SK-N-SH (cell line): ENCODE data around the gene CEP162. TPM values are rescaled to one million over a fixed set of nuclear protein-coding genes. Genes with fewer than 3 reads are reported as not detected.

Experiments
- CTCF ChIA-PET: fragments of 300-600, 350-600 bp; formaldehyde crosslinking; extraction: SDS; loops from one replicate; lab custom pipeline; 2021; lab: Yijun Ruan, JAX
- POLR2A ChIA-PET: fragments of 350-600 bp; sonication (Branson Sonifier 250); formaldehyde crosslinking; extraction: SDS; loops from one replicate; lab custom pipeline; 2020; ENCODE audit warnings: antibody characterized with exemption, inconsistent platforms; lab: Yijun Ruan, JAX
- DNase-seq: peaks from one replicate; pipeline ENCODE4 v3.0.0; 2012
- H2AFZ ChIP-seq: fragments of 200-600 bp; sonication (generic); 2 replicates; pipeline ENCODE4 v1.8.1; 2016; ENCODE audit warnings: antibody characterized with exemption, mild to moderate bottlenecking, low read depth
- H3F3A ChIP-seq: fragments of 200-600 bp; sonication (generic); replicated peaks from 2 replicates; pipeline ENCODE3; 2016; ENCODE audit warnings: antibody characterized with exemption, mild to moderate bottlenecking; ENCODE audit not compliant: insufficient read depth
- H3K27ac ChIP-seq, 2 experiments: fragments of 200-500 bp in 1 of 2; fragments of 200-600 bp in 1 of 2; sonication (Bioruptor generic) in 1 of 2; sonication (generic), shearing (Covaris generic) in 1 of 2; 2 replicates each; pipeline versions ENCODE4 v1.5.1 to v1.6.1; 2014 to 2016; ENCODE audit warnings: low read depth in 2 of 2, inconsistent platforms in 1 of 2, low read length in 1 of 2, mild to moderate bottlenecking in 1 of 2, mixed read lengths in 1 of 2
- H3K27me3 ChIP-seq: fragments of 200-600 bp; sonication (generic), shearing (Covaris generic); 2 replicates; pipeline ENCODE4 v1.6.1; 2016; ENCODE audit warnings: mixed run types; ENCODE audit not compliant: insufficient read depth
- H3K36me3 ChIP-seq, 2 experiments: fragments of 200-500 bp in 1 of 2; fragments of 200-600 bp in 1 of 2; sonication (Bioruptor generic) in 1 of 2; sonication (generic) in 1 of 2; replicated peaks in 1 of 2; 2 replicates each; pipeline versions ENCODE3 to v1.5.1; 2014 to 2016; ENCODE audit warnings: low read length in 1 of 2, mild to moderate bottlenecking in 1 of 2; ENCODE audit not compliant: insufficient read depth in 2 of 2, control insufficient read depth in 1 of 2
- H3K4me1 ChIP-seq, 2 experiments: fragments of 200-500 bp in 1 of 2; fragments of 200-600 bp in 1 of 2; sonication (Bioruptor generic) in 1 of 2; sonication (generic), shearing (Covaris generic) in 1 of 2; 2 replicates each; pipeline versions ENCODE4 v1.5.1 to v1.6.1; 2014 to 2016; ENCODE audit warnings: low read depth in 1 of 2, low read length in 1 of 2, mixed run types in 1 of 2; ENCODE audit not compliant: insufficient read depth in 2 of 2, control insufficient read depth in 1 of 2
- H3K4me2 ChIP-seq: fragments of 200-600 bp; sonication (generic), shearing (Covaris generic); 2 replicates; pipeline ENCODE4 v1.6.1; 2017; ENCODE audit warnings: mixed run types
- H3K4me3 ChIP-seq, 2 experiments: fragments of 200-500 bp in 1 of 2; fragments of 200-600 bp in 1 of 2; sonication (Bioruptor generic) in 1 of 2; sonication (generic), shearing (Covaris generic) in 1 of 2; 2 replicates each; pipeline versions ENCODE4 v1.5.1 to v1.8.1; 2014 to 2016; ENCODE audit warnings: low read depth in 2 of 2, inconsistent platforms in 1 of 2, low read length in 1 of 2, mild to moderate bottlenecking in 1 of 2, mixed read lengths in 1 of 2, moderate library complexity in 1 of 2
- H3K79me2 ChIP-seq: fragments of 200-600 bp; sonication (generic); 2 replicates; pipeline ENCODE4 v1.8.1; 2017; ENCODE audit warnings: mild to moderate bottlenecking; ENCODE audit not compliant: insufficient read depth
- H3K9ac ChIP-seq: fragments of 200-600 bp; sonication (generic); 2 replicates; pipeline ENCODE4 v1.6.1; 2017; ENCODE audit warnings: mixed run types
- H3K9me2 ChIP-seq: fragments of 200-600 bp; sonication (generic); 2 replicates; pipeline ENCODE4 v1.6.1; 2017; ENCODE audit warnings: mixed run types
- H3K9me3 ChIP-seq: fragments of 200-600 bp; sonication (generic); 2 replicates; pipeline ENCODE4 v1.6.1; 2017; ENCODE audit warnings: mixed run types, mild to moderate bottlenecking, moderate library complexity
- H4K20me1 ChIP-seq: fragments of 200-600 bp; sonication (generic); 2 replicates; pipeline ENCODE4 v1.6.1; 2017; ENCODE audit warnings: mild to moderate bottlenecking, mixed run types; ENCODE audit not compliant: insufficient read depth
- CHD2 ChIP-seq: fragments of 150-350 bp; IDR thresholded peaks from 2 replicates; pipeline ENCODE4 v1.6.1; 2018; ENCODE audit warnings: low read length; ENCODE audit not compliant: partially characterized antibody
- EP300 ChIP-seq, 2 experiments: IDR thresholded peaks; 2 replicates each; pipeline versions ENCODE4 v1.4.0 to v1.6.1; 2012; ENCODE audit warnings: borderline replicate concordance in 1 of 2, low read depth in 1 of 2, low read length in 1 of 2
- JUND ChIP-seq: IDR thresholded peaks from 2 replicates; pipeline ENCODE4 v1.4.0; 2012
- MAX ChIP-seq: IDR thresholded peaks from 2 replicates; pipeline ENCODE4 v1.4.0; 2012; ENCODE audit warnings: low read depth
- NRF1 ChIP-seq: IDR thresholded peaks from 2 replicates; pipeline ENCODE4 v1.6.1; 2012; ENCODE audit warnings: low read depth, mild to moderate bottlenecking, low read length
- PBX3 ChIP-seq: IDR thresholded peaks from 2 replicates; pipeline ENCODE4; 2012
- REST ChIP-seq: IDR thresholded peaks from 2 replicates; pipeline ENCODE4 v1.6.1; 2012; ENCODE audit warnings: mild to moderate bottlenecking, low read depth, low read length, moderate library complexity
- RFX5 ChIP-seq: IDR thresholded peaks from 2 replicates; pipeline ENCODE4 v1.6.1; 2012; ENCODE audit warnings: mild to moderate bottlenecking, improper control_type of control experiment, low read length
- SIN3A ChIP-seq: IDR thresholded peaks from 2 replicates; pipeline ENCODE4 v1.6.1; 2012; ENCODE audit warnings: low read depth, mild to moderate bottlenecking, low read length, moderate library complexity, borderline replicate concordance
- TAF1 ChIP-seq: IDR thresholded peaks from 2 replicates; pipeline ENCODE4 v1.6.1; 2012; ENCODE audit warnings: low read depth, mild to moderate bottlenecking, low read length, moderate library complexity, borderline replicate concordance
- TEAD4 ChIP-seq: IDR thresholded peaks from 2 replicates; pipeline ENCODE4 v1.4.0; 2012; ENCODE audit warnings: mild to moderate bottlenecking, borderline replicate concordance; ENCODE audit not compliant: insufficient read depth
- USF2 ChIP-seq: fragments of 150-350 bp; IDR thresholded peaks from 2 replicates; pipeline ENCODE4 v1.6.1; 2017; ENCODE audit warnings: antibody characterized with exemption, low read length, low read depth, borderline replicate concordance
- YY1 ChIP-seq: IDR thresholded peaks from 2 replicates; pipeline ENCODE4 v1.4.0; 2012; ENCODE audit warnings: low read depth, mild to moderate bottlenecking
- ZBTB33 ChIP-seq: IDR thresholded peaks from 2 replicates; pipeline ENCODE4 v1.4.0; 2012; ENCODE audit warnings: low read depth, borderline replicate concordance
- WGBS: methylation state at CpG from one replicate; pipeline ENCODE4 v1.1.6; 2017; ENCODE audit warnings: low lambda C conversion rate; 5-methylcytosine and 5-hydroxymethylcytosine counted together
- polyA plus RNA-seq, 3 experiments: library from polyadenylated mRNA; depleted of rRNA; stranded (reverse); fragments of >200 nt; gene quantifications; 2 replicates each; pipeline ENCODE4 v1.2.3, GENCODE V29; 2012
- TF ChIP-seq, protein P1 (sequence below): fragments of 200-600 bp; sonication (generic); IDR thresholded peaks from 2 replicates; pipeline ENCODE4 v1.6.1; 2017; ENCODE audit warnings: antibody characterized with exemption, mild to moderate bottlenecking, moderate library complexity
- TF ChIP-seq, protein P2 (sequence below): IDR thresholded peaks from 2 replicates; pipeline ENCODE4 v1.4.0; 2012; ENCODE audit warnings: low read depth, borderline replicate concordance

CEP162 gene
- polyA plus RNA-seq, 1 of the 3 experiments (the other 2 are of a cell fraction): 1.2 TPM

DNA sequence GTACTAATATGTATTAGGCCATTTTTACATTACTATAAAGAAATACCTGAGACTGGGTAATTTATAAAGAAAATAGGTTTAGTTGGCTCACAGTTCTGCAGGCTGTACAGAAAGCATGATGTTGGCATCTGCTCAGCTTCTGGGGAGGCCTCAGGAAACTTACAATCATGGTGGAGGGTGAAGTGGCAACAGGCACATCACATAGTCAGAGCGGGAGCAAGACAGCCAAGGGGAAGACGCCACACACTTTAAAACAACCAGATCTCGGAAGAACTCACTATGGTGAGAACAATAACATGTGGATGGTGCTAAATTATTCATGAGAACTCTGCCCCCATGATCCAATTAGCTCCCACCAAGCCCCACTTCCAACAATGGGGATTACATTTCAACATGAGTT, 41.3 kb upstream of the CEP162 start:
- Histone ChIP-seq H3K9me2 (no peaks in the 10 kb centered on the region), H4K20me1 (no peaks in the 10 kb centered on the region), H2AFZ (no peak overlapping the region), H3K9me3 (no peaks in the 10 kb centered on the region), H3K4me1 (no peaks in the 10 kb centered on the region), H3K36me3 (no peaks in the 10 kb centered on the region), H3F3A (no peaks in the 10 kb centered on the region), H3K4me3 (no peak overlapping the region), H3K27ac (no peak overlapping the region), H3K9ac (no peak overlapping the region), H3K4me2 (no peak overlapping the region), H3K79me2 (no peaks in the 10 kb centered on the region), H3K27me3 (no peaks in the 10 kb centered on the region)
- ChIA-PET POLR2A (no interaction called here), CTCF (no interaction called here)
- DNase-seq: no peak
- TF ChIP-seq PBX3: no peak
- TF ChIP-seq CHD2: no peak
- 41% methylated on average over 3 of the region's 3 CpGs for WGBS

- CTCF ChIA-PET: no interaction called here
- no peak overlapping the region for H3K4me2 ChIP-seq
Measured at GRCh38 chr6:84263557-84263956, 36.1 kb upstream of the CEP162 start.

More at GRCh38 chr6:84263557-84263956, 36.1 kb upstream of the CEP162 start:
- WGBS: 57% methylated on average over 5 of the region's 6 CpGs
- H3K36me3 ChIP-seq: no peaks in the 10 kb centered on the region
- H3K4me3 ChIP-seq: no peak overlapping the region
- DNase-seq: no peak
- no peak overlapping the region for H3K9ac ChIP-seq
- no peaks in the 10 kb centered on the region for H3K9me2 ChIP-seq
- H3K4me1 ChIP-seq: no peaks in the 10 kb centered on the region
- H3K9me3 ChIP-seq: no peaks in the 10 kb centered on the region
- no peaks in the 10 kb centered on the region for H4K20me1 ChIP-seq
- no peaks in the 10 kb centered on the region; the same call in 1 of the 2 replicates for H3K27me3 ChIP-seq
- POLR2A ChIA-PET: no interaction called here
- TF ChIP-seq TEAD4 (no peak), SIN3A (no peak), REST (no peak), RFX5 (no peak), EP300 (IDR thresholded peaks at IDR 0.05; ENCODE audit: borderline replicate concordance in 1 of 2, low read depth in 1 of 2, low read length in 1 of 2) (no peak), USF2 (no peak), JUND (no peak), NRF1 (no peak), MAX (no peak), TAF1 (no peak), YY1 (no peak), ZBTB33 (no peak)
- TF ChIP-seq, protein P1, sequence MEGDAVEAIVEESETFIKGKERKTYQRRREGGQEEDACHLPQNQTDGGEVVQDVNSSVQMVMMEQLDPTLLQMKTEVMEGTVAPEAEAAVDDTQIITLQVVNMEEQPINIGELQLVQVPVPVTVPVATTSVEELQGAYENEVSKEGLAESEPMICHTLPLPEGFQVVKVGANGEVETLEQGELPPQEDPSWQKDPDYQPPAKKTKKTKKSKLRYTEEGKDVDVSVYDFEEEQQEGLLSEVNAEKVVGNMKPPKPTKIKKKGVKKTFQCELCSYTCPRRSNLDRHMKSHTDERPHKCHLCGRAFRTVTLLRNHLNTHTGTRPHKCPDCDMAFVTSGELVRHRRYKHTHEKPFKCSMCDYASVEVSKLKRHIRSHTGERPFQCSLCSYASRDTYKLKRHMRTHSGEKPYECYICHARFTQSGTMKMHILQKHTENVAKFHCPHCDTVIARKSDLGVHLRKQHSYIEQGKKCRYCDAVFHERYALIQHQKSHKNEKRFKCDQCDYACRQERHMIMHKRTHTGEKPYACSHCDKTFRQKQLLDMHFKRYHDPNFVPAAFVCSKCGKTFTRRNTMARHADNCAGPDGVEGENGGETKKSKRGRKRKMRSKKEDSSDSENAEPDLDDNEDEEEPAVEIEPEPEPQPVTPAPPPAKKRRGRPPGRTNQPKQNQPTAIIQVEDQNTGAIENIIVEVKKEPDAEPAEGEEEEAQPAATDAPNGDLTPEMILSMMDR: no peak
- TF ChIP-seq, protein P2, sequence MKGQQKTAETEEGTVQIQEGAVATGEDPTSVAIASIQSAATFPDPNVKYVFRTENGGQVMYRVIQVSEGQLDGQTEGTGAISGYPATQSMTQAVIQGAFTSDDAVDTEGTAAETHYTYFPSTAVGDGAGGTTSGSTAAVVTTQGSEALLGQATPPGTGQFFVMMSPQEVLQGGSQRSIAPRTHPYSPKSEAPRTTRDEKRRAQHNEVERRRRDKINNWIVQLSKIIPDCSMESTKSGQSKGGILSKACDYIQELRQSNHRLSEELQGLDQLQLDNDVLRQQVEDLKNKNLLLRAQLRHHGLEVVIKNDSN: no peak
- TF ChIP-seq, all 33 proteins: peak for 0
- H3F3A ChIP-seq: no peaks in the 10 kb centered on the region
- no peak overlapping the region for H2AFZ ChIP-seq
- H3K79me2 ChIP-seq: no peaks in the 10 kb centered on the region
- no peak overlapping the region for H3K27ac ChIP-seq
